Urinary bladder (tissue), 4 donors: ENCODE measurements around the gene SLC35C1. TPM values are rescaled to one million over a fixed set of nuclear protein-coding genes. Genes with fewer than 3 reads are reported as not detected.
"Not testable (repeated sequence)": the region's sequence is repeated elsewhere in the genome, so short reads cannot be mapped to it uniquely, and the experiment has no call there.

Experiments
- DNase-seq: peaks from one replicate; pipeline ENCODE4 v3.0.0-alpha.2; 2015; ENCODE audit errors: extremely low spot score
- H3K27ac ChIP-seq: one replicate; pipeline ENCODE4 v1.5.1; 2013; ENCODE audit warnings: low read depth, mild to moderate bottlenecking, moderate library complexity
- H3K36me3 ChIP-seq: one replicate; pipeline ENCODE4 v1.6.1; 2013; ENCODE audit warnings: mild to moderate bottlenecking, moderate library complexity; ENCODE audit not compliant: insufficient read depth
- H3K4me1 ChIP-seq: one replicate; pipeline ENCODE4 v1.6.1; 2013; ENCODE audit warnings: mild to moderate bottlenecking, moderate library complexity; ENCODE audit not compliant: insufficient read depth
- H3K4me3 ChIP-seq: one replicate; pipeline ENCODE4 v1.5.1; 2013; ENCODE audit warnings: low read depth, low read length
- WGBS: extraction: QIAGEN DNeasy Blood & Tissue Kit; methylation state at CpG from one replicate; pipeline ENCODE4 v1.1.7; 2013; 5-methylcytosine and 5-hydroxymethylcytosine counted together
- polyA plus RNA-seq: library from polyadenylated mRNA; stranded (reverse); fragments of 200-250 nt; gene quantifications from one replicate; pipeline ENCODE4 v1.2.3, GENCODE V29; 2013
- total RNA-seq: library from RNA; depleted of rRNA; stranded (reverse); fragments of >200 nt; gene quantifications from one replicate; pipeline ENCODE4 v1.2.3, GENCODE V29; 2014
- donor health status: healthy with polysubstance abuse.
- donor health status: healthy.

Gene SLC35C1
- total and polyA plus RNA-seq, 2 donors: 6.2 to 19.2 TPM

- Histone ChIP-seq H3K4me1 (no peaks in the 10 kb centered on the region), H3K27ac (no peak overlapping the region), H3K4me3 (no peak overlapping the region), H3K36me3 (no peaks in the 10 kb centered on the region)
- no peak for DNase-seq
- 89% methylated on average over 23 of the region's 23 CpGs for WGBS
Observed at GRCh38 chr11:45810431-45811108, 5.6 kb downstream of the SLC35C1 start.

GRCh38 chr11:45811109-45811435 lies 6.1 kb downstream of the SLC35C1 start:
- Histone ChIP-seq H3K36me3 (no peaks in the 10 kb centered on the region), H3K4me3 (no peak overlapping the region), H3K4me1 (no peaks in the 10 kb centered on the region), H3K27ac (no peak overlapping the region)
- WGBS: 97% methylated on average over 17 of the region's 17 CpGs
- no peak for DNase-seq

DNA sequence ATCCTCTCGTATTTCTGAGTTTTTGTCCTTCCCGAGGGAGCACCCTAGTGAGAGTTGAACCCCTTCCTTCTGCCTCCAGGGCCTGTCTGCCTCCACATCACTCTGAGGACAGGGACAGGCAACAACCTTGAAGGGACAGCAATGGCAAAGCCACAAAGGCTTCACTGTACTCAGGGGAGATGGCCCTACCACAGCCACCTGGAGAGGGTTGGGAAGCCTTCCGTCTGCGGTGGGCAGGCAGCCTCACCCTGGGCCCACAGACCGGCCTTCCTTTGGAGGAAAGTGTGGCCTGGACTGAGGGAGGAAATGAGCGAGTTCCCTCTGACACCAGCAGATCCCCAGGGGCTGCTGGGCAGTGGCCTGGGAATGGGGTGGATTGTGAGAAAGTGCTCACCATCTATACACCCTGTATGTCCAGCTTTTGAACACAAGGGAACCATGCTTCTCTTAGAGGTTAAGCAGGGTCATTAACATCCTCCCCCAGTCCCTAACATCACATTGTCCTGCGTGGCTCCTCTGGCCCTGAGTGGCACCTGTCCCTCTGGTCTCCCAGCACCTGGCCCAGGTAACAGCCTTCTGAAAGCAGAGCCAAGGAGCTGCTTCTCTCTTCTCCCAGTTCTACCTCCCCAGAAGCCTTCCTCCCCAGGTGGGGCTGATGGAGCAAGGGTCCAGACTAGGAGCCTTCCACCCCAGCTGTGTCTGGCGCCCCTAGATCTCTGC lies 6.8 kb downstream of the SLC35C1 start:
- no peak for DNase-seq
- H3K4me1 ChIP-seq: no peaks in the 10 kb centered on the region
- 88% methylated on average over 8 of the region's 8 CpGs for WGBS
- H3K27ac ChIP-seq: no peak overlapping the region
- no peak overlapping the region for H3K4me3 ChIP-seq
- H3K36me3 ChIP-seq: no peaks in the 10 kb centered on the region

- DNase-seq: no peak
- no peak overlapping the region for H3K27ac ChIP-seq
- no peak overlapping the region for H3K4me3 ChIP-seq
- WGBS: 83% methylated on average over 7 of the region's 7 CpGs
- H3K4me1 ChIP-seq: no peaks in the 10 kb centered on the region
- no peaks in the 10 kb centered on the region for H3K36me3 ChIP-seq
Observed at GRCh38 chr11:45812581-45813548, 7.9 kb downstream of the SLC35C1 start.

DNA sequence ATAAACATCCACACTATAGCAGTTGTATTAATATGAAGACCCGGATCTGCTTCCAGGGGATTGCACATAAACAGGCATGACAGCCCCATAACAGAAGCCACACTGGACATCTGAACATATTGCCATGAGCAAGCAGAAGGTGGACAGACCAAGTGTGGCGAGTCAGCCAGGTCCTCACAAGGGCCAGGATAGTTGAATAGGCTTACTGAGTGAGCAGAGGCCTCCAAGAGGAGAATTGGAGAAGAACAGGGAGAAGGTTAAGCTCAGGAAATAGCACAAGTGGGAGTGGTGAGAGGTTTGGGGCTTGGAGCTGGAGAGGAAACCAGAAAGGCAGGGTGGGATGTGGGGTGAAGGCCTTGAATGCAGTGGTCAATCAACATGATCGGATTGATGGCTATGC lies 10.8 kb downstream of the SLC35C1 start:
- no peak overlapping the region for H3K4me3 ChIP-seq
- no peaks in the 10 kb centered on the region for H3K36me3 ChIP-seq
- no peak for DNase-seq
- WGBS: 68% methylated on average over 3 of the region's 3 CpGs
- H3K4me1 ChIP-seq: no peaks in the 10 kb centered on the region
- H3K27ac ChIP-seq: no peak overlapping the region

GRCh38 chr11:45816614-45817013 lies 11.7 kb downstream of the SLC35C1 start:
- no peak overlapping the region for H3K27ac ChIP-seq
- H3K4me3 ChIP-seq: no peak overlapping the region
- WGBS: 52% methylated on average over 3 of the region's 3 CpGs
- H3K36me3 ChIP-seq: no peaks in the 10 kb centered on the region
- DNase-seq: no peak
- no peaks in the 10 kb centered on the region for H3K4me1 ChIP-seq

DNA sequence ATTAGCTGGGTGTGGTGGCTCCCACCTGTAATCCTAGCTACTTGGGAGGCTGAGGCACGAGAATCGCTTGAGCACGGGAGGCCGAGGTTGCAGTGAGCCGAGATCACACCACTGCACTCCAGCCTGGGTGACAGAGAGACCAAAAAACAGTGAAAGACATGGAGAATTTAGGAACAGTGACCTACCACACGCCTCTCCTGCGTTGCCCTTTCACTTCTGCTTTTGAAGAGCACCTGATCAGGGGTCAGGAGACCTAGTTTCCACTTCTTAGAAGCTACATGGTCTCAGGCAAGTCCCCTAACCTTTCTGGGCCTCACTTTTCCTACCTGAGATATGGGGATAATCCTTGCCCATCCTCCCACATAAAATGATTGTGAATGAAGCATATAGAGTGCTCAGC lies 12.2 kb downstream of the SLC35C1 start:
- DNase-seq: no peak
- Histone ChIP-seq H3K4me1 (no peaks in the 10 kb centered on the region), H3K4me3 (no peak overlapping the region), H3K36me3 (no peaks in the 10 kb centered on the region), H3K27ac (no peak overlapping the region)
- 95% methylated on average over 7 of the region's 7 CpGs for WGBS

DNA sequence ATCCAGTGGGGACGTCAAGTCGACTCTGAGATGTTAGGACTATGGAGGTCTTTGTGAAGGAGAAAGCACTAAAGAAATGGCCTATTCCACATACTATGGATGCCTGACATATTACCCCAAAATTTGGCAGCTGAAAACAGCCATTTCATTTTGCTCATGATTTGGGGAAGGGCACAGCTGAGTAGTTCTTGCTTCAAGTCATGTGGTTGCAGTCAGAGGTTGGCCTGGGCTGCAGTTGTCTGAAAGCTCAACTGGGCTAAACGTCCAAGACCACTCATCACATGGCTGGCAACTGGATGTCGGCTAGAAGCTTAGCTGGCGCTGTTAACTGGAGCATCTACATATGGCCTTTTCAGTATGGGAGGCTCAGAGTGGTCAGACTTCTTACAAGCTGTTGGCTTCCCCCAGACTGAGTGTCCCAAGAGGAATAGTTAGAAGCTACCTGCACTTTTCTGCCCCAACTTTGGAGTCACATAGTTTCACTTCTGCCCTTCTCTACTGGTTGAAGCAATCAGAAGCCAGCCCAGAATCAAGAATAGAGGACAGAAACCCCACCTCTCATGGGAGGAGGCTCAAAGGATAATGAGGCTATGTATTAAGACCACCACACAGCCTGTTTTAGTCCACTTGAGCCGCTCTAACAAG lies 14.1 kb downstream of the SLC35C1 start:
- Histone ChIP-seq H3K4me3 (no peak overlapping the region), H3K27ac (no peak overlapping the region), H3K36me3 (no peaks in the 10 kb centered on the region), H3K4me1 (no peaks in the 10 kb centered on the region)
- no peak for DNase-seq
- 78% methylated on average over 6 of the region's 6 CpGs for WGBS

- DNase-seq: no peak
- no peak overlapping the region for H3K4me3 ChIP-seq
- H3K27ac ChIP-seq: no peak overlapping the region
- H3K36me3 ChIP-seq: no peaks in the 10 kb centered on the region
- 74% methylated on average over 5 of the region's 5 CpGs for WGBS
- no peaks in the 10 kb centered on the region for H3K4me1 ChIP-seq
Observed at GRCh38 chr11:45820211-45820857, 15.4 kb downstream of the SLC35C1 start.

DNA sequence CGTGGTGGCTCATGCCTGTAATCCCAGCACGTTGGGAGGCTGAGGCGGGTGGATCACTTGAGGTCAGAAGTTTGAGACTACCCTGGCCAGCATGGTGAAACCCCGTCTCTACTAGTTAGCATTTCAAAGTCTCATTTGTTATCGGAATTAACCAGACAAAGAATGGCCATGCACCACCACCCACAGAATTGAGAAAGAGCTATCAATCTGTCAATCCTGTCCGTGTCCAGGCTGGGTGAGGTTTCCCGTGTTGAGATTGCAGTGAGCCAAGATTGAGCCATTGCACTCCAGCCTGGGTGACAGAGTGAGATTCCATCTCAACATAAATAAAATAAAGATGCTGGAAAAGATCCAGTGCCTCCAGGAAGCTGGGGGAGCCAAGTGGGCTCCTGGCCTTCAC lies 21.5 kb downstream of the SLC35C1 start:
- 45% methylated on average over 7 of the region's 7 CpGs for WGBS
- not testable (repeated sequence) for H3K36me3 ChIP-seq, H3K4me3 ChIP-seq, H3K4me1 ChIP-seq, DNase-seq, H3K27ac ChIP-seq

DNA sequence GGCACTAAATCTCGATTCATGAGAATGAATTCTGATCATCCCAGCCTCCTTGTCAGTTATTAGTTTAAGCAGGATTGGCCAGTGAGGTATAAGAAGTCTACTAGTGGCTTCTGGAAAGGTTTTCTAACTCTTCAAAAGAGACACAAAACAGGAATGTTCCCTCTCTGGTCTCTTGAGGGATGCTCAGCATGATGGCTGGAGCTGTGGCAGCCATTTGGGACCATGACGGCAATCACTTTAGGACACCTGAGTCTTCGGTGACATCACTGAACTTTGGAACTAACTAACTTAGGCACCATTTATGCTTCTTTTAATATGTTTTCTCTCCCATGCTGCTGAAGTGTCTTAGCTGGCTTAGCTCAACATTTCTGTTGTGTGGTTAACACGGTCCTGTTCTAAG lies 22.2 kb downstream of the SLC35C1 start:
- WGBS: 94% methylated on average over 4 of the region's 4 CpGs
- no peak overlapping the region for H3K4me3 ChIP-seq
- DNase-seq: no peak
- no peaks in the 10 kb centered on the region for H3K36me3 ChIP-seq
- H3K4me1 ChIP-seq: no peaks in the 10 kb centered on the region
- no peak overlapping the region for H3K27ac ChIP-seq

- no peak overlapping the region for H3K27ac ChIP-seq
- no peak for DNase-seq
- 60% methylated on average over 4 of the region's 4 CpGs for WGBS
- no peak overlapping the region for H3K4me3 ChIP-seq
- H3K4me1 ChIP-seq: no peaks in the 10 kb centered on the region
- H3K36me3 ChIP-seq: no peaks in the 10 kb centered on the region
Observed at GRCh38 chr11:45828996-45829395, 24.0 kb downstream of the SLC35C1 start.

- 92% methylated on average over 2 of the region's 2 CpGs for WGBS
- no peak overlapping the region for H3K27ac ChIP-seq
- H3K36me3 ChIP-seq: no peaks in the 10 kb centered on the region
- H3K4me1 ChIP-seq: no peaks in the 10 kb centered on the region
- no peak for DNase-seq
- H3K4me3 ChIP-seq: no peak overlapping the region
Observed at GRCh38 chr11:45830596-45830995, 25.6 kb downstream of the SLC35C1 start.
